GM21576 (cell line): Measurements from ENCODE around the gene OR5V1.
"Not testable (repeated sequence)": the region's sequence is repeated elsewhere in the genome, so short reads cannot be mapped to it uniquely, and the experiment has no call there.

ENCODE experiments used
- ATAC-seq: cut with Tn5 transposase; IDR thresholded peaks from one replicate; pipeline ENCODE4 v1.9.1; 2021; ENCODE audit warnings: mild to moderate bottlenecking, moderate library complexity; ENCODE audit not compliant: unreplicated experiment

OR5V1 gene

GRCh38 chr6:29368765-29369164 is at the start of gene OR5V1:
Gene OR5V1 (minus strand): TSS chr6:29368865. CDS start chr6:29356195, 12,670 bp downstream.
- ATAC-seq, result no peak

- ATAC-seq, result no peak
These were observed 45.9 kb upstream of the OR5V1 start, which contains the start of gene OR12D1 for GRCh38 chr6:29414588-29414987. Gene OR12D1 (plus strand): TSS chr6:29414928.

GRCh38 chr6:29403801-29404200 is 35.1 kb upstream of the OR5V1 start:
- no peak for ATAC-seq

GRCh38 chr6:29399525-29399924 is 30.9 kb upstream of the OR5V1 start:
- ATAC-seq, result no peak

- ATAC-seq, result no peak
These were observed 26.7 kb upstream of the OR5V1 start, which contains the start of gene OR12D2 for GRCh38 chr6:29395331-29395730. Gene OR12D2 (plus strand): TSS chr6:29395631. CDS start chr6:29396700, 1,069 bp downstream.

- no peak for ATAC-seq
These were observed 19.9 kb upstream of the OR5V1 start for GRCh38 chr6:29388533-29388932.

- ATAC-seq, result no peak
These were observed 7.3 kb upstream of the OR5V1 start for GRCh38 chr6:29376003-29376402.

- ATAC-seq, result no peak
These were observed 6.5 kb upstream of the OR5V1 start, which contains the start of gene OR12D3 for GRCh38 chr6:29375191-29375590. Gene OR12D3 (minus strand): TSS chr6:29375291. CDS start chr6:29375287, 4 bp downstream.

GRCh38 chr6:29355603-29356002 is 13.1 kb downstream of the OR5V1 start:
- ATAC-seq, result no peak

- no peak for ATAC-seq
These were observed 13.7 kb downstream of the OR5V1 start for GRCh38 chr6:29354980-29355379.

- ATAC-seq, result not testable (repeated sequence)
These were observed 19.3 kb downstream of the OR5V1 start for GRCh38 chr6:29349348-29349747.

GRCh38 chr6:29345380-29345779 is 23.3 kb downstream of the OR5V1 start:
- no peak for ATAC-seq

- no peak for ATAC-seq
These were observed 32.4 kb downstream of the OR5V1 start for GRCh38 chr6:29336269-29336668.

- no peak for ATAC-seq
These were observed 36.0 kb downstream of the OR5V1 start for GRCh38 chr6:29332676-29333075.

- no peak for ATAC-seq
These were observed 42.9 kb downstream of the OR5V1 start for GRCh38 chr6:29325777-29326176.

- not testable (repeated sequence) for ATAC-seq
These were observed 45.3 kb downstream of the OR5V1 start for GRCh38 chr6:29323332-29323731.

GRCh38 chr6:29319931-29320330 is 48.7 kb downstream of the OR5V1 start:
- ATAC-seq, result no peak
